Measurements from ENCODE around the gene MARCHF11.

The MARCHF11 gene

DNA sequence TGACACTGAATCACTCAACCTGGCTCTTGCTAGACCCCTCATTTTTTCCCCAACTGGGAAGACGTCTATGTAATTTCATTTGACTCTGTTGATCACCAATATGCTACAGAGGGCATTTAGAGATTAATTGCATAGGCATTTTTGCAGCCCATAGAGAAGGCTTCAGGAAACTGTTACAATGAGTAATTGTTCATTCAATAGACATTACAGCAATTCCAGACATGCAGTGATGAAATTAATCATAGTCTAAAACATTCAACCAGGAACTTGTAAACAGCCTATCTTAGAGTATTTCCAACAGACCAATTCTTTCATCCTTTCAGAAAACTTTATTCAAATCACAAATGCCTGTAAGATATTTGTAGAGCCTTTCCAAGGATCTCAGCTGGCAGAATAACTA, 122.3 kb downstream of the MARCHF11 start:
- no peak for DNase-seq (ENCODE audit: low read depth in 3 of 3)

DNA sequence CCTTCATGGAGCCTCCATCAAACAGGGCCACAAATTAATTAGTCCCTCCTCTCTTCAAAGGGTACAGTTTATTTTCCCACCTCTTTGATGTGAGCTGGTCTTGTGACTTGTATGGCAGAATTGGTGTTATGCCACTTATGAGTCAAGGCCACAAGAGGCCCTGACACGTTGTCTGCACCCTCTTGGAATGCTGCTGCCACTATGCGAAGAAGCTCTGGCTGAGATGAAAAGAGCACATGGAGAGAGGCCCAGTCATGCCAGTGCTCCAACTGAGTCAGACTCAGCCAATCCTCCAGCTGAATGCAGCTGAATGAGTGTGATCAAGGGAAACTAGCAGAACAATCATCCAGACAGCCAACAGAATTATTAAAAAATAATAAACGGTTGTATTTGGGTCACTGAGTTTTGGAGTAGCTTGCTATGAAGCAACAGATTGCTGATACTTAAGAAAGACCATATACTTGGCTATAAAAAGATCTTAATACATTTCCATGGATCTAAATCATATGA, 128.3 kb downstream of the MARCHF11 start:
- DNase-seq (ENCODE audit: low read depth in 3 of 3), result no peak

DNA sequence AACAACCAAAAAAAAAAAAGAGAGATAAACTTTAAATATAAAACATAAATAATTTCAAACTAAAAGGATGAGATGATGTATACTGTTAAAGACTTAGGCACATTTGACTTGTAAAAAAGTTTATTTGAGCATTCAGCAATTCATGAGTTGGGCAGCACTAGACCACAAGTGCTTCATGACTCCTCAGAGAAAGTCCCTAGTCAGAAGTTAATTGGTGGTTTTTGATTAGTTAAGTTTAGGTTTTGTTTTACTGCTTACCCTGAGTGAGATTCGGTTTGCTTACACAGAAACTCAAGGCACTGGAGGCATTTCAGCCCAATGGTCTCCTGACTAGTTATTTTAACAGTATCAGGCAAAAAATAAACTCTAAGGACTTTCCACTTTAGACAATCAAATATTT, 129.2 kb downstream of the MARCHF11 start:
- no peak for DNase-seq (ENCODE audit: low read depth in 3 of 3)

DNA sequence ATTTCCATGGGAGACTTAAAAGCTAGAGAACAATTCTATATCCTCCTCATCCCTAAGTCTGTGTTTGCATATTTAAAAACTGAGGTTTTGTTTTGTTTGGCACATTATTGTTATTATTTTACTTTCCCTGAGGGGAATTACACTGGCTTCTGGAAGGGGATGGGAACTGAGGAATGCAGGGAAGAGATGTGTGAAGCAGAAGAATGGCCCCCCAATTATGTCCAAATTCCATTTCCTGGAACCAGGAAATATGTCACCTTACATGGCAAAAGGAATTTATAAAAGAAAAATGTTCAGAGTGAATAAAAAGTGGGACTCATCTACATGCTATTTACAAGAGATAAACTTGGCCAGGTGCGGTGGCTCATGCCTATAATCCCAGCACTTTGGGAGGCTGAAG, 129.8 kb downstream of the MARCHF11 start:
- no peak for DNase-seq (ENCODE audit: low read depth in 3 of 3)

DNA sequence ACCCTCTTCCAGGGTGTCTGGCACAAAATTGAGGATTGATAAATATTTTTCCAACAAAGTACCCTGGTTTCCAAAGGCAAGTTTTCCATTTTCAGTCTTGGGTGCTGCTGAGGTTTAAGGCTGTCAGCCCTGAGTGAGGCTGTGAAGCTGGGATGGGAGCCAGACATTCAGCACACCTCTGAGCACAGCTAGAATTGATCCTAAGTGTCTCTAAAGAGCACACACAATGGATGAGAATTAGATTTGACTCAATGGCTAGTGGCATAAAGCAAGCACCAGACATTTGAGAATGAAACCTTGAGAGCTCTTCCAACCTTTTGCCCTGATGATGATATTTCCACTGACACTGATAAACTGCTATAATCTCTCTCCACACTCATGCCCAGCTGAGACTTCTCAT, 131.5 kb downstream of the MARCHF11 start:
- no peak for DNase-seq (ENCODE audit: low read depth in 3 of 3)

DNA sequence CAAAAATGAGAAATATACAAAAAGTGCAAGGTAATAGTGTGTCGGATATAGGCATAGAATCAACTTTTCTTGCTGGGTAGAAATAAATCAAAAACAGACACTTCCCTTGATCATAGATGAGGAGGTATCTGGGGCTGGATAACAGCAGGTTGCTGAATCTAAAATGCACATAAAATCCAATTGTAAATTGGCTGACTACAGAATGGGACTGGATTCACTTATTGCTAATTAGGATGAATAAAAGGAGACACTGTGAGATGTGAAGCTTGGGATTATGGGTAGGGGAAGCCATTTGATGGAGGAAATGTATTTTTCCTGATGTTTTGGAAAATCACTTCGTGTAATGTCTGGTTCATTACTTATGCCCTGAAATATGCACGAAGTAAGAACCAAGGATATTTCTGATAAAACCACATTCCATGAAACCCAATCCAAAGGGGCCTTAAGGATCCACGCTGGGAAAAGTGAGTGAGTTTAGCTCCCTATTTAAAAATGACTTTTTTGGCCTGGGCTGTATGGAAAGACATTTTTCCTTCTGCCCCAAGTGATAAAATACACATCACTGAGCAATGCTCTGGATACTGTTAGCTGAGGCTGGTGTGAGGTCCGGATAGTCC, 136.1 kb downstream of the MARCHF11 start:
- DNase-seq (ENCODE audit: low read depth in 3 of 3), result no peak

DNA sequence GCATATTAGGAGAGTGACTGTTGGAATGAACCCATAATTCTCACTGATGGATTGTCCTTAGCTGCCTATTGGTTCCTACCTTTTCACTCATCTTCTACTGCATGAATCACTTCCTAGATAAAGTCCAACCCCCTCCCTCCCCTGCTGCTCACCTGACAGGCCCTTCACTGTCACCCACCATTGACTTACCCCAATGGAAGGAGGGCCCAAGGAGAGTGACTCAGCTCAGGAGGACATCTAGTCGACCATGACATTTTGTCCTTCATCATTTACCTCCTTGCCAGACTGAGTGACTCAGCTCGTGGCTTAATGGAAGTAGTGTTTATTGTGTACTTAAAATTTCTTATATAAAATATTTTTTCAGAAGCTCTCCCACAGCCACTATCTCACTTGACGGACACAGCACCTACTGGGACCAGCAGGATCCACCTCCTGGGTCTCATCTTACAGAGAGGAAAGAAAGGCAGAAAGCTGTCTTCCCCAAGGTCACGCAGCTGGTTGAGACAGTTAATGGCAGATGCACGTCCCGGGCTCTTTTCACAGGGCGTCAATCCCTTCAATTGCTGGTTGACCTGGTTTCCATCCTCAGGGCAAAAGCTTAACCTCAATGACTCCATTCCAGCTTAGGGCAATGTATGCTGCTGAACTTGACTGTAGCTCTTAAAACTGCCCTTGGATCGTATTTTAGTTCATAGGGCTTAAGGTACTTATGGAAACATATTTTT, 142.3 kb downstream of the MARCHF11 start:
- no peak for DNase-seq (ENCODE audit: low read depth in 3 of 3)

DNA sequence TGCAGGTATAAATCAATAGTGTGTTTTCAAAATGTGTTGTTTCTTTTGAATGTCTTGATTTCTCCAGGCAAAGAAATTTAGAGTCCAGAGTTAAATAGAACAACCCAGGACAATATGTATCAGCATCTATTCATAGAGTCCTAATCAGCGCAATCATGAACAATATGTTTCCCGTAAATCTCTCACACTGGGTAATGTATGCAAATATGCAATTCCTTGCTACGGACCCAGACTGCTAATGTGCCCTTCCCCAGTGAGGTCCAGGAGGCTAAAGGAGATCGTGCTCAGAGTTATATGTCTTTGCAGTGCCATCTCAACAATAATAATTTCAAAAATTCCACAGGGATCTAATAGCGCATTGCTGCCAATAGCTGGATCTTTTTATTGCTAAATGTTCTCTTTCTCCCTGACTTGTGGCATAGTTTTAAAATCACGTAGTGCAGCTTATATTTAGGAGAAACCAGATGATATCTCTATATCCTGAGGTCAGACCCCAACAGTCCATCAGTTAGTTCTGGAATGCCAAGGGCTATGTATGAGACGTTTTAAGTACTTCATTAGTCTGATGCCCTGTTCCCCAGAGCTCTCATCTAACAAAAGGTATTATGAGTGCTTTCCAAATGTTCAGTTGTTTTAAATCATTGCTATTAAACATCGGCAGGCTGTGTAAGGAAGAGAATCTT, 145.1 kb downstream of the MARCHF11 start:
- DNase-seq (ENCODE audit: low read depth in 3 of 3), result no peak

DNA sequence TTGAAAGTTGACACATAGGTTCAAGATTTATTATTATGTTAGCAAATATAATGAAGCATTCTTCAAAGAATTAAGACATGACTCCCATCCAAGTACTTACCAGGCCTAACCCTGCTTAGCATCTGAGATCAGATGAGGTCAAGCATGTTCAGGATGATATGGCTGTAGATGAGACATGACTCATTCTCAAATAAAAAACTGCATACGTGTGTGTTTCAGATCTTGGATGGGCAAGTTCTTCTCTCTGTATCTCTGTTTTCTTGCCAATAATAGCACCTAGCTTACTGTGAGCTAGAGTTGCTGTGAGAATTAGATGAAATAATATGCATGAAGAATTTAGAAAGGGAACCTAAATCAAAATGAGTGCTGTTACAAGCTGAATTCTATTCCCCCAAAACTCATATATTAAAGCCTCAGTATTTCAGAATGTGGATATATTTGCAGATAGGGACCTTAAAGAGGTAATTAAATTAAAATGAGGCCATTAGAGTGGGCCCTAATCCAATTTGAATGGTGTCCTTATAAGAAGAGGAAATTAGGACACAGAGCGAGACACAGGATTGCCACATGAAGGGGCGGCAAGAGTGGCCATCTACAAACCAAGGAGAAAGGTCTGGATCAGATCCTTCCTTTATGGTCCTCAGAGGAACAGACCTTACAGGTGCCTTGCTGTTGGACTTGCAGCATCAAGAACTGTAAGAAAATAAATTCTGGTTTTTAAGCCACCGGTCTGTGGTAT, 146.2 kb downstream of the MARCHF11 start:
- DNase-seq (ENCODE audit: low read depth in 3 of 3), result no peak

DNA sequence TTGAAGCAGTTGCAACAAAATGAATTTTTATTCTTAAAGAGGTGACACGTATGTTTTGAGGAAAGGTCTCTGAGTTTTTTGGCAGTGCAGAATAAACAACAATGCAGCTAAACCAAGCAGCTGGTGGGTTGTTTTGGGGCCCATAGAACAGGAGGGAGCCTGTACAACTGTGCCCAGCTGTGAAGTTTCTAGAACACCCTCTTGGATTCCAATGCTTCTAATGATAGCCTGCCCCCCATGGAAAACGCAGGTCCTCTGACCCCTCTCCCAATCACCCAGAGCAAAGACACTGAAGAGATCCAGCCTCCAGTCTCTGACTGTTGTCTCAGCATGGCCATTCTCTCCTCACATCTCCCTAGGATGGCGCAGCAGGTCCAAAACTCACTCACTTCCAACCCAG, 150.9 kb downstream of the MARCHF11 start:
- DNase-seq (ENCODE audit: low read depth in 3 of 3), result no peak

DNA sequence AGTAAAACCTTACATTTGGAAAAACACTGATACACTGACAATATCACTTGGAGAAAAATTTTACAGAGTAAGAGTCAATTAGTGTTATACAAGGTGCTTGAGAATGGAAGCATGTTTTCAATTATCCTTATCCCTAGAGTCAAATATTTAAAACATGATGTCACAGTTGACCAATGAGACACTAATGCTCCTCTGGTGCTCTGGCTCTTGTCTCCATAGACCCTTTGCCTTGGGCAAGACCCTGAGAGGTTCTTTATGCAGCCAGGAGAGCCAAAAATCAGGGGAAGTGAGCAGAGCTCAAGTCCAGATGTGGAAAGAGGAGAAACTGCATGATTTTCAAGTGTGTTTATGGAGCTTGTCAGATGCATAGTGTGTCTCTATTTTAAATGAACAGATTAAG, 153.9 kb downstream of the MARCHF11 start:
- no peak for DNase-seq (ENCODE audit: low read depth in 3 of 3)

DNA sequence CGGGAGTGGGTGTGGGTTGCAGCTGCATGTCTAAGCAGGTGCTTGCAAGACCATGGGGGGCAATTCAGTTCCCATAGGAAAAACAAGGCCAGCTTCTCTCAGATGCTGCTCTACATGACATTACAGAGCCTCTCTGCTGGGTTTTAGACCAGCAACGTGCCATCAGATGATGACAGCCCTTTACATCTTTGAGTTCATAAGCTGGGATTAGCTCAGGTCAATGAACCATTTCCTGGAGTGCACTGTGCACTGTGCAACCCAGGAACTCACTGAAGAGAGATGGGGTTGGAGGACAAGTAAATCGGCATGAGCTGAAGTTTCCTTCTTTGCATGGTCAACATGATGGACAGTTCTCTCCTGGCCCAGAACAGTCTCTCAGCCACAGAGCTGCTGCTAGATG, 160.6 kb downstream of the MARCHF11 start:
- DNase-seq (ENCODE audit: low read depth in 3 of 3), result no peak

DNA sequence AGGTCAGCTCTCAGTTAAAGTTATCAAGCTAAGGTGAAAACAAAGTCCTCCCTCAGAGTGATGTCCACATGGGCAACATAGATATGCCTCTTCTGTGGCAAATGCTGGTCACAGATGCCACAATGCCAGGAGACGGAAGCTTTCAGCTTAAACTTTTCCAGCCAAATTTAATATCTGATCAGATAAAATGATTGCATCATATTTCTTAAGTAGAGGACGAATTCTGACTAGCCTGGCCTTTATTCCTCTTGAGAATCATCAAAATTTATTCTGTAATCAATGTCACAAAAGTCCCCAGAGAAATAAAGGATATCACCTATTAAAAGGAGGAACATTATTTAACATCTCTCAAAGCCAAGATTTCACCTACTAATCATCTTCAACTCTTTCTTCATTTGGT, 161.9 kb downstream of the MARCHF11 start:
- DNase-seq (ENCODE audit: low read depth in 3 of 3), result no peak

Measured in stimulated activated CD4-positive, alpha-beta T cell treated with anti-CD3 and anti-CD28 coated beads, TNF-alpha, amount 100 ng/mL, for 24 hours (primary cell).